Activated CD4-positive, alpha-beta T cell treated with anti-CD3 and anti-CD28 coated beads, Interleukin-2, Interleukin-6, amounts not matched to agents 100 ng/mL and 50 ng/mL, durations not matched to agents 16 hours and 8 hours (primary cell): ENCODE results near the gene EXPH5.
"Not testable (repeated sequence)": the region's sequence is repeated elsewhere in the genome, so short reads cannot be mapped to it uniquely, and the experiment has no call there.

Experiments
- DNase-seq: peaks from one replicate; pipeline ENCODE4 v3.0.0-alpha.2; 2020

EXPH5 gene

GRCh38 chr11:108602818-108603217 is 9.2 kb upstream of the EXPH5 start:
- not testable (repeated sequence) for DNase-seq

- DNase-seq: no peak
These were observed 7.6 kb upstream of the EXPH5 start for GRCh38 chr11:108601150-108601549.

GRCh38 chr11:108599978-108600377 is 6.4 kb upstream of the EXPH5 start:
- DNase-seq: no peak

GRCh38 chr11:108597736-108598355 is 4.3 kb upstream of the EXPH5 start:
- no peak for DNase-seq

GRCh38 chr11:108596701-108597100 is 3.1 kb upstream of the EXPH5 start:
- no peak for DNase-seq

GRCh38 chr11:108593923-108594434 is 411 bp upstream of the EXPH5 start:
- no peak for DNase-seq

GRCh38 chr11:108592591-108593213 is 866 bp downstream of the EXPH5 start:
- DNase-seq: peak; percentile 27

- DNase-seq: no peak
These were observed 1.7 kb downstream of the EXPH5 start for GRCh38 chr11:108591893-108592292.

GRCh38 chr11:108589136-108589535 is 4.4 kb downstream of the EXPH5 start:
- DNase-seq: no peak

- DNase-seq: no peak
These were observed 5.3 kb downstream of the EXPH5 start for GRCh38 chr11:108588287-108588686.

- DNase-seq: no peak
These were observed 6.5 kb downstream of the EXPH5 start for GRCh38 chr11:108587109-108587508.

GRCh38 chr11:108586600-108586999 is 7.0 kb downstream of the EXPH5 start:
- no peak for DNase-seq

GRCh38 chr11:108586185-108586584 is 7.4 kb downstream of the EXPH5 start:
- not testable (repeated sequence) for DNase-seq

- DNase-seq: no peak
These were observed 8.6 kb downstream of the EXPH5 start for GRCh38 chr11:108584973-108585372.

- no peak for DNase-seq
These were observed 12.9 kb downstream of the EXPH5 start for GRCh38 chr11:108580645-108581044.

- no peak for DNase-seq
These were observed 13.5 kb downstream of the EXPH5 start for GRCh38 chr11:108580043-108580442.

GRCh38 chr11:108576523-108576922 is 17.0 kb downstream of the EXPH5 start:
- no peak for DNase-seq

GRCh38 chr11:108574675-108575074 is 18.9 kb downstream of the EXPH5 start:
- DNase-seq: no peak

- DNase-seq: no peak
These were observed 22.6 kb downstream of the EXPH5 start for GRCh38 chr11:108571001-108571400.

GRCh38 chr11:108569896-108570295 is 23.7 kb downstream of the EXPH5 start:
- no peak for DNase-seq

GRCh38 chr11:108568195-108568858 is 25.2 kb downstream of the EXPH5 start:
- no peak for DNase-seq

GRCh38 chr11:108565653-108566052 is 27.9 kb downstream of the EXPH5 start:
- no peak for DNase-seq

- DNase-seq: no peak
These were observed 30.6 kb downstream of the EXPH5 start for GRCh38 chr11:108562746-108563581.
